WTC11 (cell line): ENCODE results near the gene TAF15. TPM values are rescaled to one million over a fixed set of nuclear protein-coding genes. Genes with fewer than 3 reads are reported as not detected.

Experiments used
- ATAC-seq: fragments of 200-7000 bp; cut with Tn5 transposase; 2 replicates; pipeline ENCODE4 v1.10.0; 2021; ENCODE audit warnings: mild to moderate bottlenecking, moderate library complexity
- Bru-seq: library from RNA; stranded (reverse); fragments of 400-500 nt; gene quantifications from one replicate; lab custom pipeline; 2021; lab: Mats Ljungman, UMichigan
- CTCF ChIA-PET: fragments of 300-600 bp; sonication (Branson Sonifier 250); formaldehyde crosslinking; loops from one replicate; lab custom pipeline; 2021; ENCODE audit warnings: antibody characterized with exemption; lab: Charles Lee
- POLR2A ChIA-PET: fragments of 350-600 bp; sonication (Branson Sonifier 250); formaldehyde crosslinking; loops from one replicate; lab custom pipeline; 2021; ENCODE audit warnings: antibody characterized with exemption; lab: Charles Lee
- DNase-seq: peaks from one replicate; pipeline ENCODE4 v3.0.0; 2021; ENCODE audit warnings: low spot score
- H3K27ac Mint-ChIP-seq: 2 replicates; pipeline ENCODE4 v1.8.0; 2021; ENCODE audit warnings: mixed read lengths
- H3K27me3 Mint-ChIP-seq: 2 replicates; pipeline ENCODE4 v1.8.0; 2021; ENCODE audit warnings: low read depth, mild to moderate bottlenecking, moderate library complexity, mixed read lengths
- H3K36me3 Mint-ChIP-seq: 2 replicates; pipeline ENCODE4 v1.8.0; 2021; ENCODE audit warnings: mixed read lengths
- H3K4me1 Mint-ChIP-seq: 2 replicates; pipeline ENCODE4 v1.8.0; 2022; ENCODE audit warnings: mixed read lengths
- H3K4me3 Mint-ChIP-seq: 2 replicates; pipeline ENCODE4 v1.8.0; 2021; ENCODE audit warnings: mild to moderate bottlenecking, moderate library complexity, mixed read lengths
- H3K9me3 Mint-ChIP-seq: 2 replicates; pipeline ENCODE4 v1.8.0; 2021; ENCODE audit warnings: mixed read lengths
- ATF6 ChIP-seq: sonication (generic); formaldehyde crosslinking; IDR thresholded peaks from 2 replicates; pipeline ENCODE4 v1.8.1; 2023; ENCODE audit warnings: mild to moderate bottlenecking, missing genetic modification reagents
- E2F1 ChIP-seq: sonication (generic); formaldehyde crosslinking; IDR thresholded peaks from 2 replicates; pipeline ENCODE4 v1.8.0; 2022; ENCODE audit warnings: mild to moderate bottlenecking, missing genetic modification reagents
- ELF4 ChIP-seq: sonication (generic); formaldehyde crosslinking; IDR thresholded peaks from 2 replicates; pipeline ENCODE4 v1.8.1; 2022; ENCODE audit warnings: low read depth, mild to moderate bottlenecking, moderate library complexity, missing genetic modification reagents
- ETV6 ChIP-seq: sonication (generic); formaldehyde crosslinking; IDR thresholded peaks from 2 replicates; pipeline ENCODE4 v1.8.1; 2022; ENCODE audit warnings: mild to moderate bottlenecking, missing genetic modification reagents
- FOXJ3 ChIP-seq: sonication (generic); formaldehyde crosslinking; IDR thresholded peaks from 2 replicates; pipeline ENCODE4 v1.9.0; 2021; ENCODE audit warnings: missing genetic modification reagents, mild to moderate bottlenecking, borderline replicate concordance
- FOXP1 ChIP-seq: sonication (generic); formaldehyde crosslinking; IDR thresholded peaks from 2 replicates; pipeline ENCODE4 v1.8.0; 2022; ENCODE audit warnings: missing genetic modification reagents, mild to moderate bottlenecking, moderate library complexity, borderline replicate concordance
- HMGA2 ChIP-seq: fragments of 250-450 bp; sonication (Bioruptor Pico); IDR thresholded peaks from 2 replicates; pipeline ENCODE4 v1.4.0; 2021; ENCODE audit warnings: mild to moderate bottlenecking, moderate library complexity
- JAZF1 ChIP-seq: fragments of 250-450 bp; sonication (Bioruptor Pico); IDR thresholded peaks from 2 replicates; pipeline ENCODE4 v1.9.0; 2021; ENCODE audit warnings: moderate library complexity, mild to moderate bottlenecking, inconsistent platforms
- KAT7 ChIP-seq: sonication (generic); formaldehyde crosslinking; IDR thresholded peaks from 2 replicates; pipeline ENCODE4 v1.8.1; 2023; ENCODE audit warnings: missing genetic modification reagents, mild to moderate bottlenecking, borderline replicate concordance
- NR1H2 ChIP-seq: sonication (generic); formaldehyde crosslinking; IDR thresholded peaks from 2 replicates; pipeline ENCODE4 v1.9.0; 2021; ENCODE audit warnings: mild to moderate bottlenecking, moderate library complexity, missing genetic modification reagents
- NR2C2 ChIP-seq: sonication (generic); formaldehyde crosslinking; IDR thresholded peaks from 2 replicates; pipeline ENCODE4 v1.8.0; 2022; ENCODE audit warnings: mild to moderate bottlenecking, missing genetic modification reagents
- RORB ChIP-seq: fragments of 250-450 bp; sonication (Bioruptor Pico); IDR thresholded peaks from 2 replicates; pipeline ENCODE4 v1.9.0; 2021; ENCODE audit warnings: mild to moderate bottlenecking
- SMAD4 ChIP-seq: sonication (generic); formaldehyde crosslinking; IDR thresholded peaks from 2 replicates; pipeline ENCODE4 v1.8.0; 2022; ENCODE audit warnings: mild to moderate bottlenecking, missing genetic modification reagents
- TCF7 ChIP-seq: sonication (generic); formaldehyde crosslinking; IDR thresholded peaks from 2 replicates; pipeline ENCODE4 v1.8.0; 2022; ENCODE audit warnings: mild to moderate bottlenecking, low read depth, missing genetic modification reagents, moderate library complexity
- TP53 ChIP-seq: sonication (generic); formaldehyde crosslinking; IDR thresholded peaks from 2 replicates; pipeline ENCODE4 v1.8.1; 2023; ENCODE audit warnings: mild to moderate bottlenecking, missing genetic modification reagents
- ZBTB43 ChIP-seq: sonication (generic); formaldehyde crosslinking; IDR thresholded peaks from 2 replicates; pipeline ENCODE4 v1.8.1; 2023; ENCODE audit warnings: mild to moderate bottlenecking, missing genetic modification reagents
- ZNF219 ChIP-seq: sonication (generic); formaldehyde crosslinking; IDR thresholded peaks from 2 replicates; pipeline ENCODE4 v1.8.0; 2023; ENCODE audit warnings: missing genetic modification reagents, mild to moderate bottlenecking, borderline replicate concordance
- ZNF263 ChIP-seq: sonication (generic); formaldehyde crosslinking; IDR thresholded peaks from 2 replicates; pipeline ENCODE4 v1.8.1; 2022; ENCODE audit warnings: low read depth, mild to moderate bottlenecking, moderate library complexity, missing genetic modification reagents
- ZNF425 ChIP-seq: fragments of 250-450 bp; sonication (Bioruptor Pico); conservative IDR thresholded peaks from 2 replicates; pipeline ENCODE4 v1.9.0; 2021; ENCODE audit warnings: mild to moderate bottlenecking
- ZNF512 ChIP-seq: sonication (generic); formaldehyde crosslinking; IDR thresholded peaks from 2 replicates; pipeline ENCODE4 v1.8.1; 2022; ENCODE audit warnings: missing genetic modification reagents, borderline replicate concordance
- long read RNA-seq, 3 experiments: library from RNA in 1 of 3; library from capped mRNA in 1 of 3; library from polyadenylated mRNA in 1 of 3; unstranded in 2 of 3; stranded (forward) in 1 of 3; transcript quantifications; one replicate each; pipeline ENCODE4 v2.0.0, GENCODE V29; 2021
- total RNA-seq: library from RNA; stranded (reverse); gene quantifications from 3 replicates; pipeline ENCODE4 v1.2.3, GENCODE V29; 2021
- TF ChIP-seq, protein P1 (sequence below): sonication (generic); formaldehyde crosslinking; IDR thresholded peaks from 2 replicates; pipeline ENCODE4 v1.8.1; 2022; ENCODE audit warnings: mild to moderate bottlenecking, moderate library complexity, missing genetic modification reagents
- TF ChIP-seq, protein P2 (sequence below): fragments of 250-450 bp; sonication (Bioruptor Pico); IDR thresholded peaks from 2 replicates; pipeline ENCODE4 v1.9.0; 2021; ENCODE audit warnings: moderate library complexity, mild to moderate bottlenecking, inconsistent platforms, borderline replicate concordance
- TF ChIP-seq, protein P3 (sequence below): sonication (generic); formaldehyde crosslinking; IDR thresholded peaks from 2 replicates; pipeline ENCODE4 v1.8.1; 2022; ENCODE audit warnings: mild to moderate bottlenecking, missing genetic modification reagents, moderate library complexity, borderline replicate concordance

Gene TAF15
- total RNA-seq (273 to 322 TPM (median 316 TPM) in 3 replicates), Bru-seq, nascent RNA (percentile 98 among the genes with signal in this experiment)
- long read RNA-seq, experiment 1, partial matches to known transcripts = 5 of 31 reads
- long read RNA-seq, experiment 1, other reads (novel, unspliced or antisense) = 19 of 31 reads
- long read RNA-seq, experiment 2, transcript TAF15-215 (16 exons, 2,191 nt) = major isoform, 14 of 294 reads
- long read RNA-seq, experiment 2, partial matches to known transcripts = 237 of 294 reads
- long read RNA-seq, experiment 2, other reads (novel, unspliced or antisense) = 37 of 294 reads
- long read RNA-seq, experiment 3, transcript TAF15-215 (16 exons, 2,191 nt) = major isoform, 13 of 44 reads
- long read RNA-seq, experiment 3, transcript TAF15-211 (16 exons, 2,140 nt) = minor isoform, 6 of 44 reads
- long read RNA-seq, experiment 3, partial matches to known transcripts = 8 of 44 reads
- long read RNA-seq, experiment 3, other reads (novel, unspliced or antisense) = 14 of 44 reads

- Mint-ChIP-seq H3K4me3 (peak within 1 kb of the TSS; percentile 99), H3K27me3 (no peaks in the 10 kb centered on the region), H3K36me3 (peaks cover 22% of the 10 kb centered on the region), H3K9me3 (no peaks in the 10 kb centered on the region), H3K27ac (peak within 1 kb of the TSS; percentile 99), H3K4me1 (peaks cover 36% of the 10 kb centered on the region)
- peak; percentile 90 for ATAC-seq
- CTCF ChIA-PET = interaction anchor here (0.6 to 3.4 kb wide), 26 partner anchors 8 to 725 kb away, joined by 3 to 161 read pairs (median 5); partner anchors contain the start of genes HEATR9, MMP28, MYO19 and PIGW
- POLR2A ChIA-PET = interaction anchor here (0.6 to 3.2 kb wide), 13 partner anchors 10 to 231 kb away, joined by 3 to 37 read pairs (median 4); partner anchors contain the start of genes C17orf50, MMP28 and PEX12
- peak; percentile 97 for DNase-seq
- peak; percentile 91 for TF ChIP-seq FOXP1 (CRISPR knock-in tag)
- TF ChIP-seq ETV6 (CRISPR knock-in tag) = no peak; the same call in 1 of the 2 replicates
- no peak for TF ChIP-seq ZNF263 (CRISPR knock-in tag)
- no peak for TF ChIP-seq KAT7 (CRISPR knock-in tag)
- TF ChIP-seq NR2C2 (CRISPR knock-in tag) = no peak
- TF ChIP-seq ZBTB43 = peak; percentile 83; the same call in 1 of the 2 replicates
- TF ChIP-seq SMAD4 (CRISPR knock-in tag) = no peak
- TF ChIP-seq, protein P1, sequence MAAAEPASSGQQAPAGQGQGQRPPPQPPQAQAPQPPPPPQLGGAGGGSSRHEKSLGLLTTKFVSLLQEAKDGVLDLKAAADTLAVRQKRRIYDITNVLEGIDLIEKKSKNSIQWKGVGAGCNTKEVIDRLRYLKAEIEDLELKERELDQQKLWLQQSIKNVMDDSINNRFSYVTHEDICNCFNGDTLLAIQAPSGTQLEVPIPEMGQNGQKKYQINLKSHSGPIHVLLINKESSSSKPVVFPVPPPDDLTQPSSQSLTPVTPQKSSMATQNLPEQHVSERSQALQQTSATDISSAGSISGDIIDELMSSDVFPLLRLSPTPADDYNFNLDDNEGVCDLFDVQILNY = peak; percentile 64; the same call in 1 of the 2 replicates
- no peak for TF ChIP-seq RORB (CRISPR knock-in tag)
- TF ChIP-seq FOXJ3 (CRISPR knock-in tag) = no peak
- TF ChIP-seq HMGA2 (CRISPR knock-in tag) = no peak
- no peak for TF ChIP-seq TCF7
- TF ChIP-seq, protein P2, sequence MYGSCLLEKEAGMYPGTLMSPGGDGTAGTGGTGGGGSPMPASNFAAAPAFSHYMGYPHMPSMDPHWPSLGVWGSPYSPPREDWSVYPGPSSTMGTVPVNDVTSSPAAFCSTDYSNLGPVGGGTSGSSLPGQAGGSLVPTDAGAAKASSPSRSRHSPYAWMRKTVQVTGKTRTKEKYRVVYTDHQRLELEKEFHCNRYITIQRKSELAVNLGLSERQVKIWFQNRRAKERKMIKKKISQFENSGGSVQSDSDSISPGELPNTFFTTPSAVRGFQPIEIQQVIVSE (CRISPR knock-in tag) = no peak
- TF ChIP-seq ELF4 (CRISPR knock-in tag) = no peak
- TF ChIP-seq ATF6 = no peak
- no peak for TF ChIP-seq ZNF512 (CRISPR knock-in tag)
- TF ChIP-seq ZNF425 (CRISPR knock-in tag) = no peak
- TF ChIP-seq ZNF219 (CRISPR knock-in tag) = peak; percentile 37; the same call in 1 of the 2 replicates
- TF ChIP-seq NR1H2 = no peak
- no peak for TF ChIP-seq JAZF1 (CRISPR knock-in tag)
- TF ChIP-seq, protein P3, sequence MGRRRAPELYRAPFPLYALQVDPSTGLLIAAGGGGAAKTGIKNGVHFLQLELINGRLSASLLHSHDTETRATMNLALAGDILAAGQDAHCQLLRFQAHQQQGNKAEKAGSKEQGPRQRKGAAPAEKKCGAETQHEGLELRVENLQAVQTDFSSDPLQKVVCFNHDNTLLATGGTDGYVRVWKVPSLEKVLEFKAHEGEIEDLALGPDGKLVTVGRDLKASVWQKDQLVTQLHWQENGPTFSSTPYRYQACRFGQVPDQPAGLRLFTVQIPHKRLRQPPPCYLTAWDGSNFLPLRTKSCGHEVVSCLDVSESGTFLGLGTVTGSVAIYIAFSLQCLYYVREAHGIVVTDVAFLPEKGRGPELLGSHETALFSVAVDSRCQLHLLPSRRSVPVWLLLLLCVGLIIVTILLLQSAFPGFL (CRISPR knock-in tag) = no peak
- no peak for TF ChIP-seq TP53 (CRISPR knock-in tag)
- TF ChIP-seq E2F1 = 0 out of 2 replicates have a peak, but pooled peaks have one; percentile 61
Observed at GRCh38 chr17:35808962-35809854, at the start of gene TAF15. TAF15 (plus strand) TSS chr17:35809484; CDS start chr17:35809570, 86 bp downstream.
